Activated T-cell treated with anti-CD3 and anti-CD28 coated beads, Interleukin-2, amount 50 U/mL, for 24 hours (primary cell): ENCODE results near the gene PTPN9.
A peak's percentile ranks its signal among the peaks of the same experiment; 100 is the strongest.

Experiments used
- DNase-seq: peaks from one replicate; pipeline ENCODE4 v3.0.0-alpha.2; 2020
- H3K27ac Mint-ChIP-seq: 2 replicates; pipeline ENCODE4 v1.8.0; 2020; ENCODE audit warnings: mild to moderate bottlenecking, mixed read lengths
- H3K27me3 Mint-ChIP-seq: 2 replicates; pipeline ENCODE4 v1.8.0; 2020; ENCODE audit warnings: mixed read lengths
- H3K36me3 Mint-ChIP-seq: 2 replicates; pipeline ENCODE4 v1.8.0; 2020; ENCODE audit warnings: low read depth, mixed read lengths
- H3K4me1 Mint-ChIP-seq: 2 replicates; pipeline ENCODE4 v1.8.0; 2020; ENCODE audit warnings: low read depth, mixed read lengths
- H3K4me3 Mint-ChIP-seq: 2 replicates; pipeline ENCODE4 v1.8.0; 2020; ENCODE audit warnings: mild to moderate bottlenecking, moderate library complexity, mixed read lengths
- H3K9me3 Mint-ChIP-seq: 2 replicates; pipeline ENCODE4 v1.8.0; 2020; ENCODE audit warnings: mixed read lengths

PTPN9 gene

GRCh38 chr15:75578948-75579920 lies at the start of gene PTPN9:
Gene PTPN9 (minus strand): TSS chr15:75579315. CDS start chr15:75578776, 539 bp downstream.
- no peaks in the 10 kb centered on the region for H3K27me3 Mint-ChIP-seq
- H3K36me3 Mint-ChIP-seq = peaks cover 11% of the 10 kb centered on the region
- peak; percentile 83 for DNase-seq
- no peaks in the 10 kb centered on the region for H3K9me3 Mint-ChIP-seq
- H3K27ac Mint-ChIP-seq = peak within 1 kb of the TSS; percentile 94
- H3K4me3 Mint-ChIP-seq = peak within 1 kb of the TSS; percentile 92
- peaks cover 18% of the 10 kb centered on the region for H3K4me1 Mint-ChIP-seq

GRCh38 chr15:75625542-75626347 lies 46.6 kb upstream of the PTPN9 start, which contains the start of gene SNUPN:
Gene SNUPN (minus strand): TSS chr15:75625725. CDS start chr15:75621051, 4,674 bp downstream.
- peak within 1 kb of the TSS; percentile 95 for H3K4me3 Mint-ChIP-seq
- H3K4me1 Mint-ChIP-seq = peaks cover 43% of the 10 kb centered on the region
- peak; percentile 95 for DNase-seq
- H3K27me3 Mint-ChIP-seq = no peaks in the 10 kb centered on the region
- peaks cover 18% of the 10 kb centered on the region for H3K36me3 Mint-ChIP-seq
- H3K9me3 Mint-ChIP-seq = no peaks in the 10 kb centered on the region
- peak within 1 kb of the TSS; percentile 97 for H3K27ac Mint-ChIP-seq

GRCh38 chr15:75622505-75622904 lies 43.4 kb upstream of the PTPN9 start:
- Mint-ChIP-seq H3K4me1 (peaks cover 55% of the 10 kb centered on the region), H3K27ac (peak overlapping the region; percentile 91), H3K27me3 (no peaks in the 10 kb centered on the region), H3K4me3 (no peak overlapping the region), H3K36me3 (peaks cover 48% of the 10 kb centered on the region), H3K9me3 (no peaks in the 10 kb centered on the region)
- DNase-seq = no peak

GRCh38 chr15:75620841-75621391 lies 41.8 kb upstream of the PTPN9 start:
- H3K36me3 Mint-ChIP-seq = peaks cover 63% of the 10 kb centered on the region
- no peaks in the 10 kb centered on the region for H3K9me3 Mint-ChIP-seq
- peaks cover 45% of the 10 kb centered on the region for H3K4me1 Mint-ChIP-seq
- H3K27me3 Mint-ChIP-seq = no peaks in the 10 kb centered on the region
- H3K27ac Mint-ChIP-seq = peak overlapping the region; percentile 90
- H3K4me3 Mint-ChIP-seq = peak overlapping the region; percentile 32
- no peak for DNase-seq

- no peak overlapping the region for H3K4me3 Mint-ChIP-seq
- peak overlapping the region; percentile 90 for H3K27ac Mint-ChIP-seq
- H3K36me3 Mint-ChIP-seq = peaks cover 63% of the 10 kb centered on the region
- H3K4me1 Mint-ChIP-seq = peaks cover 44% of the 10 kb centered on the region
- H3K27me3 Mint-ChIP-seq = no peaks in the 10 kb centered on the region
- no peaks in the 10 kb centered on the region for H3K9me3 Mint-ChIP-seq
- DNase-seq = no peak
Observed at GRCh38 chr15:75620058-75620820, 41.1 kb upstream of the PTPN9 start.

GRCh38 chr15:75616766-75617165 lies 37.7 kb upstream of the PTPN9 start:
- Mint-ChIP-seq H3K27me3 (no peaks in the 10 kb centered on the region), H3K36me3 (peaks cover 88% of the 10 kb centered on the region), H3K4me1 (peaks cover 28% of the 10 kb centered on the region), H3K4me3 (no peak overlapping the region), H3K27ac (peak overlapping the region; percentile 53), H3K9me3 (no peaks in the 10 kb centered on the region)
- no peak for DNase-seq

GRCh38 chr15:75606711-75607699 lies 27.9 kb upstream of the PTPN9 start:
- peaks cover 40% of the 10 kb centered on the region for H3K4me1 Mint-ChIP-seq
- peak overlapping the region; percentile 25 for H3K4me3 Mint-ChIP-seq
- H3K27me3 Mint-ChIP-seq = no peaks in the 10 kb centered on the region
- peak overlapping the region; percentile 87 for H3K27ac Mint-ChIP-seq
- DNase-seq = peak; percentile 39
- no peaks in the 10 kb centered on the region for H3K9me3 Mint-ChIP-seq
- peaks cover 76% of the 10 kb centered on the region for H3K36me3 Mint-ChIP-seq

GRCh38 chr15:75606026-75606425 lies 26.9 kb upstream of the PTPN9 start:
- DNase-seq = no peak
- no peak overlapping the region for H3K4me3 Mint-ChIP-seq
- H3K9me3 Mint-ChIP-seq = no peaks in the 10 kb centered on the region
- peaks cover 79% of the 10 kb centered on the region for H3K36me3 Mint-ChIP-seq
- no peaks in the 10 kb centered on the region for H3K27me3 Mint-ChIP-seq
- H3K27ac Mint-ChIP-seq = peak overlapping the region; percentile 87
- peaks cover 40% of the 10 kb centered on the region for H3K4me1 Mint-ChIP-seq

GRCh38 chr15:75599401-75599800 lies 20.3 kb upstream of the PTPN9 start:
- Mint-ChIP-seq H3K4me3 (no peak overlapping the region), H3K27ac (no peak overlapping the region), H3K36me3 (peaks cover 83% of the 10 kb centered on the region), H3K9me3 (no peaks in the 10 kb centered on the region), H3K27me3 (no peaks in the 10 kb centered on the region), H3K4me1 (peaks cover 25% of the 10 kb centered on the region)
- DNase-seq = no peak

GRCh38 chr15:75598361-75598760 lies 19.2 kb upstream of the PTPN9 start:
- peak overlapping the region; percentile 84 for H3K27ac Mint-ChIP-seq

GRCh38 chr15:75597667-75598341 lies 18.7 kb upstream of the PTPN9 start:
- Mint-ChIP-seq H3K36me3 (peaks cover 84% of the 10 kb centered on the region), H3K4me3 (no peak overlapping the region), H3K9me3 (no peaks in the 10 kb centered on the region), H3K27me3 (no peaks in the 10 kb centered on the region), H3K4me1 (peaks cover 22% of the 10 kb centered on the region), H3K27ac (peak overlapping the region; percentile 84)
- DNase-seq = no peak

More at GRCh38 chr15:75598361-75598760, 19.2 kb upstream of the PTPN9 start:
- no peak overlapping the region for H3K4me3 Mint-ChIP-seq
- H3K4me1 Mint-ChIP-seq = peaks cover 22% of the 10 kb centered on the region
- DNase-seq = no peak
- H3K9me3 Mint-ChIP-seq = no peaks in the 10 kb centered on the region
- H3K36me3 Mint-ChIP-seq = peaks cover 82% of the 10 kb centered on the region
- H3K27me3 Mint-ChIP-seq = no peaks in the 10 kb centered on the region

GRCh38 chr15:75596703-75597345 lies 17.7 kb upstream of the PTPN9 start:
- Mint-ChIP-seq H3K4me1 (peaks cover 22% of the 10 kb centered on the region), H3K27me3 (no peaks in the 10 kb centered on the region), H3K9me3 (no peaks in the 10 kb centered on the region), H3K27ac (peak overlapping the region; percentile 84), H3K36me3 (peaks cover 87% of the 10 kb centered on the region), H3K4me3 (no peak overlapping the region)
- no peak for DNase-seq
